Testis (tissue), 3 donors: Measurements from ENCODE around the gene RXRG. TPM values are rescaled to one million over a fixed set of nuclear protein-coding genes. Genes with fewer than 3 reads are reported as not detected.

Experiments used
- DNase-seq: peaks from one replicate; pipeline ENCODE4 v3.0.0-alpha.2; 2019
- H3K27ac ChIP-seq, 2 donors: fragments of 200-600 bp; sonication (generic); one replicate each; pipeline ENCODE4 v1.5.1; 2019
- H3K27me3 ChIP-seq: fragments of 200-600 bp; sonication (generic); one replicate; pipeline ENCODE4 v1.5.1; 2019
- H3K36me3 ChIP-seq: fragments of 200-600 bp; sonication (generic); one replicate; pipeline ENCODE4 v1.5.1; 2017; ENCODE audit warnings: low read depth; ENCODE audit errors: missing control alignments
- H3K4me1 ChIP-seq: fragments of 200-600 bp; sonication (generic); one replicate; pipeline ENCODE4 v1.5.1; 2019
- H3K4me3 ChIP-seq, 2 donors: fragments of 200-600 bp; sonication (generic); one replicate each; pipeline ENCODE4 v1.5.1; 2017 to 2019
- H3K9me3 ChIP-seq: fragments of 200-600 bp; sonication (generic); one replicate; pipeline ENCODE4 v1.5.1; 2017
- CTCF ChIP-seq, 3 experiments: fragments of 450-650 bp in 2 of 3; fragments of 200-600 bp in 1 of 3; sonication (generic) in 1 of 3; IDR thresholded peaks; one replicate each; pipeline ENCODE4 v1.5.1; 2016 to 2019; ENCODE audit warnings: antibody characterized with exemption in 3 of 3, mild to moderate bottlenecking in 2 of 3, moderate library complexity in 1 of 3
- POLR2A ChIP-seq: fragments of 450-650 bp; IDR thresholded peaks from one replicate; pipeline ENCODE4 v1.6.1; 2017; ENCODE audit warnings: antibody characterized with exemption, mild to moderate bottlenecking, moderate library complexity
- WGBS, 2 donors: methylation state at CpG; one replicate each; pipeline ENCODE4 v1.1.5; 2018; 5-methylcytosine and 5-hydroxymethylcytosine counted together
- intact Hi-C: fragments of 100-400 bp; cut with DNase I; formaldehyde crosslinking; loops from one replicate; pipeline ENCODE4 v1.15.1; 2023; ENCODE audit warnings: low total_unique reads
- polyA plus RNA-seq: library from polyadenylated mRNA; stranded (reverse); fragments of 350-450 nt; fragmentation: Illumina TruSeq; extraction: RNeasy Lipid Tissue Mini Kit (QIAGEN cat#74804); gene quantifications from one replicate; pipeline ENCODE4 v1.2.3, GENCODE V29; 2014; ENCODE audit warnings: low read depth, low replicate concordance; ENCODE audit not compliant: insufficient read depth
- total RNA-seq, 2 donors: library from RNA; depleted of rRNA; stranded (reverse); fragments of >200 nt; gene quantifications; one replicate each; pipeline ENCODE4 v1.2.3, GENCODE V29; 2016

The RXRG gene
- total and polyA plus RNA-seq, 3 donors from 2014 or later: 0.24 to 4.0 (median 1.1) TPM

GRCh38 chr1:165355977-165356811, 88.7 kb downstream of the RXRG start, which contains the start of gene LMX1A:
Gene LMX1A (minus strand): TSS chr1:165356715. CDS start chr1:165355559, 1,156 bp downstream.
- Histone ChIP-seq H3K27ac (no peak within 1 kb of the TSS), H3K9me3 (no peaks in the 10 kb centered on the region), H3K4me3 (peak within 1 kb of the TSS; percentile 37), H3K4me1 (no peaks in the 10 kb centered on the region), H3K27me3 (no peaks in the 10 kb centered on the region), H3K36me3 (no peaks in the 10 kb centered on the region)
- intact Hi-C loops: no loop called here
- WGBS, 2 donors: 1% methylated on average over 55 of the region's 88 CpGs; no CpG with 5 or more reads in 1 of the 2 donors
- DNase-seq: peak; percentile 34
- no peak for TF ChIP-seq POLR2A
- no peak for TF ChIP-seq CTCF (IDR thresholded peaks at IDR 0.05)

GRCh38 chr1:165355139-165355976, 89.6 kb downstream of the RXRG start:
- H3K4me1 ChIP-seq: no peaks in the 10 kb centered on the region
- H3K27ac ChIP-seq: no peak overlapping the region
- peak overlapping the region; percentile 37 for H3K4me3 ChIP-seq
- no peaks in the 10 kb centered on the region for H3K9me3 ChIP-seq
- no peak for TF ChIP-seq CTCF (IDR thresholded peaks at IDR 0.05)
- TF ChIP-seq POLR2A: no peak
- intact Hi-C loops: no loop called here
- no peaks in the 10 kb centered on the region for H3K27me3 ChIP-seq
- no peaks in the 10 kb centered on the region for H3K36me3 ChIP-seq
- no peak for DNase-seq
- WGBS, 2 donors: 3 to 6% methylated on average over 17 to 53 of the region's 53 CpGs

DNA sequence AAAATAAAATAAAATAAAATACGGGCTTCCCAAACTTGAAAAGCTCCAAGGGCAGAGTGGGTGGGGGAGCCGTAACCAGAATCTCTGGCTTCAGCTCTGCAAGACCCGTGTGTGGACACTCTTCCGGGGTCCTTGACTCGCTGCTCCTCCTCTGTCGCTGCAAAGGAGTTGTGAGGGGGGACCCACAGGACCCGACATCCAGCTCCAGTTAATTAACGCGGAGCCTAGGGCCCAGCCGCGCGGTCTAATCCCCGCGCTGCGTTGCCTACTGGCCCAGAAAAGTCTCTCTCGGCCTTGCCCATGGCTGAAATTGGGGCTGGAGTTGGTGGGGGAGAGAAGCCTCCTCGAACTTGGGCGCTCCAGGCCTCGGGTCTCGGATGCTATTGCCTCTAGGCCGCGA, 90.2 kb downstream of the RXRG start:
- Histone ChIP-seq H3K9me3 (no peaks in the 10 kb centered on the region), H3K27ac (no peak overlapping the region), H3K4me3 (no peak overlapping the region), H3K4me1 (no peaks in the 10 kb centered on the region), H3K36me3 (no peaks in the 10 kb centered on the region), H3K27me3 (no peaks in the 10 kb centered on the region)
- no peak for DNase-seq
- intact Hi-C loops: no loop called here
- 10 to 20% methylated on average over 6 to 22 of the region's 22 CpGs for WGBS, 2 donors
- TF ChIP-seq POLR2A (no peak), CTCF (IDR thresholded peaks at IDR 0.05) (no peak)

DNA sequence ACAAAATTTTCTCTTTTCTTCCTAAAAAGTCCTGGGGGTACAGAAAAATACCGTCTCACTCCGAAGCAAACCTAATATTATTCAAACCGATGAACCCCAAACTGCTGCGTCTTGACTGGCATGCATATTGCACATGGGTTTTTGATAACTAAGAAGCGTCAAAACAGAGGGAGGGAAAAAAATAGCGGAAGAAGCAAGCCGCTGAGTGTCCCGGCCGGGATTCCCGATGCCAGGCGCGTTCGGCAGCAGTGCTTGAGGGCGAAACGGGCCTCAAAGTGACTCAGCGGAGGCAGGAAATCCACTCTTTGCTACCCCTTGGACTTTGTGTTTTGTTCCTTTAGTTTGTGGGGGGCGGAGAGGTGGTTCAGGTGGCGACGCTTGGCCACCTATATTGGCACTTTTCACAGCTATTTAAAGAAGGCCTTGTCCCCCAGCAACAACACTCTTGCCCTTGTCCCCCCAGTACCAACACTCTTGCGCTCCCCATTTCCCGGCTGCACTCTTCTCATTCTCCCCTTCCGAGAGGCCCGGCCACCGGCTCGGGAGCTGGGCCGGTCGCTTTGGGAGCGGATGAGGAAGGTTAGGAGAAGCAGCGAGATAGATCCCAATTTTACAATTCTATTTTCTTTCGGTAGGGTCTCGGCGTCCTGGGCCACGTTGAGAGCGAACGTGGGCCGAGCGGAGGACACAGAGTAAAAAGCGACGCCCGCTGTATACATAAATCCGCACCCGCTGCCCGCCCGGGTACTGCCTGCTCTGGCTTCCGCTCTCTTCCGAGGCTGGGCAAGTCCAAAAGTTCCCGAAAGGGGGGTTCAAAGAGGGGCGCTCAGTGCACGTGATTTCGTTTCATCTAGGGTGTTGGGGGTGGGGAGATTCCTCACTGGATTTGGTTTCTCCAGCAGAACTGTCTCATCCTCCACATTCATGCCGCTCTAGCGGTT, 90.9 kb downstream of the RXRG start:
- H3K9me3 ChIP-seq: no peaks in the 10 kb centered on the region
- no peak for DNase-seq
- no peaks in the 10 kb centered on the region for H3K4me1 ChIP-seq
- no peak overlapping the region for H3K27ac ChIP-seq
- intact Hi-C loops: no loop called here
- 7 to 9% methylated on average over 51 to 52 of the region's 52 CpGs for WGBS, 2 donors
- no peaks in the 10 kb centered on the region for H3K36me3 ChIP-seq
- no peak for TF ChIP-seq CTCF (IDR thresholded peaks at IDR 0.05)
- TF ChIP-seq POLR2A: no peak
- H3K27me3 ChIP-seq: no peaks in the 10 kb centered on the region
- no peak overlapping the region for H3K4me3 ChIP-seq
